Measurements from ENCODE around the gene LRP2BP.

The LRP2BP gene

GRCh38 chr4:185390941-185391340 is 4.8 kb downstream of the LRP2BP start:
- no peak for DNase-seq (ENCODE audit: extremely low spot score)
- no peak for TF ChIP-seq CTCF (IDR thresholded peaks at IDR 0.05; ENCODE audit: control extremely low read depth, extremely low read depth, low read depth, missing control alignments)
- CTCF ChIA-PET = interaction anchor here (1.2 to 1.3 kb wide), 3 partner anchors 16 to 46 kb away, joined by 3 read pairs; no protein-coding TSS in a partner anchor
- POLR2A ChIA-PET = no interaction called here

GRCh38 chr4:185387957-185388356 is 7.8 kb downstream of the LRP2BP start:
- ChIA-PET CTCF (interaction anchor here (0.9 to 1.8 kb wide), 2 partner anchors 11 to 14 kb away, joined by 4 read pairs; no protein-coding TSS in a partner anchor), POLR2A (no interaction called here)
- TF ChIP-seq CTCF (IDR thresholded peaks at IDR 0.05; ENCODE audit: control extremely low read depth, extremely low read depth, low read depth, missing control alignments) = no peak
- no peak for DNase-seq (ENCODE audit: extremely low spot score)

GRCh38 chr4:185384930-185385331 is 10.8 kb downstream of the LRP2BP start:
- POLR2A ChIA-PET = no interaction called here
- TF ChIP-seq CTCF (IDR thresholded peaks at IDR 0.05; ENCODE audit: control extremely low read depth, extremely low read depth, low read depth, missing control alignments) = no peak
- DNase-seq (ENCODE audit: extremely low spot score) = no peak
- CTCF ChIA-PET = interaction anchor here (0.8 to 1.5 kb wide), 3 partner anchors 10 to 212 kb away, joined by 3 to 5 read pairs (median 3); no protein-coding TSS in a partner anchor

GRCh38 chr4:185384061-185384460 is 11.7 kb downstream of the LRP2BP start:
- ChIA-PET POLR2A (no interaction called here), CTCF (interaction anchor here (1.0 kb wide), 1 partner anchor 24 kb away, joined by 3 read pairs; no protein-coding TSS in a partner anchor)
- DNase-seq (ENCODE audit: extremely low spot score) = no peak
- TF ChIP-seq CTCF (IDR thresholded peaks at IDR 0.05; ENCODE audit: control extremely low read depth, extremely low read depth, low read depth, missing control alignments) = no peak

- ChIA-PET CTCF (no interaction called here), POLR2A (no interaction called here)
- DNase-seq (ENCODE audit: extremely low spot score) = no peak
- no peak for TF ChIP-seq CTCF (IDR thresholded peaks at IDR 0.05; ENCODE audit: control extremely low read depth, extremely low read depth, low read depth, missing control alignments)
These were observed 12.3 kb downstream of the LRP2BP start for GRCh38 chr4:185383451-185383850.

GRCh38 chr4:185382754-185383153 is 13.0 kb downstream of the LRP2BP start:
- CTCF ChIA-PET = no interaction called here
- POLR2A ChIA-PET = no interaction called here
- TF ChIP-seq CTCF (IDR thresholded peaks at IDR 0.05; ENCODE audit: control extremely low read depth, extremely low read depth, low read depth, missing control alignments) = no peak
- DNase-seq (ENCODE audit: extremely low spot score) = no peak

All from GM10248 (cell line).